Measurements from ENCODE around the gene C12orf75. TPM values are rescaled to one million over a fixed set of nuclear protein-coding genes. Genes with fewer than 3 reads are reported as not detected.
A peak's percentile ranks its signal among the peaks of the same experiment; 100 is the strongest.
"Not testable (repeated sequence)": the region's sequence is repeated elsewhere in the genome, so short reads cannot be mapped to it uniquely, and the experiment has no call there.

The C12orf75 gene
- polyA plus RNA-seq, 1 donor from 2014 or later: 38.5 TPM

- peaks cover 0 to 5% (median 2%) of the 10 kb centered on the region in 3 donors for H3K4me1 Mint-ChIP-seq
- H3K9me3 Mint-ChIP-seq: peaks cover 2 to 9% (median 4%) of the 10 kb centered on the region in 3 donors
- no peaks in the 10 kb centered on the region for H3K36me3 Mint-ChIP-seq
- no peaks in the 10 kb centered on the region for H3K27me3 Mint-ChIP-seq
- H3K27ac Mint-ChIP-seq: no peak overlapping the region
- no peak overlapping the region for H3K4me3 Mint-ChIP-seq
Observed at GRCh38 chr12:105318651-105319483, 11.6 kb upstream of the C12orf75 start.

DNA sequence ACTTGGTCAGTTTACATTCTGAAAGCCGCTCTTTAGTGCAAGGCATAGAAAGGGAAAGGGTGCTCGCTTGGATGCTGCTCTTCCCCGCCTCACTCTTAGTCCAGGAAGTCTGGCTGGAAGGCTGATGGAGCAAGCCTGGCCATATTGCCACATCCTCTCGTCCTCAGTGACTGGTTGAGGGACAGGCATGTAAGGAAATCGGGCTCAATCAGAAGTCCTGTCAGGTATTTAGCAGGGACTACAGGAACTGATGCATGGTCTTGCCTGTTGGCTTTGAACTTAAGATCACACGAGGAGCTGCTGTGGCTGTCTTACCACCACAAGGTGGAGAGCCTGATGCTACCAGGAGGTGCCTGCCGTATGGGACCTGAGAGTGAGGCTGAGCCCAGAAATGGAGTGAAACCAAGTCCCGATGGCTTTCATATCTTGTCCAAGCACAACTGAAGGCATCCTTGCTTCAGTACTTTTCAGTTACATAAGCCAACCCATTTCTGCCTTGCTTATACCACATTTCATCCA, 10.7 kb upstream of the C12orf75 start:
- Mint-ChIP-seq H3K4me3 (no peak overlapping the region), H3K36me3 (no peaks in the 10 kb centered on the region), H3K4me1 (peaks cover 0 to 5% (median 2%) of the 10 kb centered on the region in 3 donors), H3K27ac (no peak overlapping the region), H3K9me3 (peaks cover 0 to 2% (median 1%) of the 10 kb centered on the region in 3 donors), H3K27me3 (no peaks in the 10 kb centered on the region)

GRCh38 chr12:105321125-105321524, 9.4 kb upstream of the C12orf75 start:
- Mint-ChIP-seq H3K4me1 (peaks cover 0 to 2% (median 0%) of the 10 kb centered on the region in 3 donors), H3K36me3 (no peaks in the 10 kb centered on the region)

DNA sequence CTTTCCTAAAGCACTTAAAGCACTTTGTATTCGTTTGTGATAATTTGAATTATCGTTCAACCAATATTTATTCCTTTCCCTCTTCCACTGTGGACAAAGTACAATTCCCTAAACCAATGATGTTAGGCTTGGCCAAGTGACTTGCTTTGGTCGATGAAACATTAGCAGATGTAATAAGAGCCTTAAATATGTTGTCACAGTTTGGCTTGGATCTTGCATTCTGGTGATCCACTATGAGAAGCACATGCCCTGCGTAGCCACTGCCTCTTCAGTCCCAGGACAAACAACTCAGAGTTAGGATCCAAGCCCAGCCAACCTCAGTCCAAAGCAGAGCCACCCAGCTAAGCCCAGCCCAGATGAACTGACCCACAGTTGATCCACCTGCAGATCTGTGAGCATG, 8.4 kb upstream of the C12orf75 start:
- Mint-ChIP-seq H3K36me3 (no peaks in the 10 kb centered on the region), H3K27me3 (no peaks in the 10 kb centered on the region), H3K27ac (peak overlapping the region in 1 of 3 donors; percentile 8), H3K9me3 (peaks cover 0 to 2% (median 0%) of the 10 kb centered on the region in 3 donors), H3K4me3 (no peak overlapping the region), H3K4me1 (peaks cover 2 to 8% (median 5%) of the 10 kb centered on the region in 3 donors)

More at GRCh38 chr12:105321125-105321524, 9.4 kb upstream of the C12orf75 start:
- no peak overlapping the region for H3K4me3 Mint-ChIP-seq
- H3K27ac Mint-ChIP-seq: no peak overlapping the region
- H3K27me3 Mint-ChIP-seq: no peaks in the 10 kb centered on the region
- peaks cover 0 to 2% (median 0%) of the 10 kb centered on the region in 3 donors for H3K9me3 Mint-ChIP-seq

DNA sequence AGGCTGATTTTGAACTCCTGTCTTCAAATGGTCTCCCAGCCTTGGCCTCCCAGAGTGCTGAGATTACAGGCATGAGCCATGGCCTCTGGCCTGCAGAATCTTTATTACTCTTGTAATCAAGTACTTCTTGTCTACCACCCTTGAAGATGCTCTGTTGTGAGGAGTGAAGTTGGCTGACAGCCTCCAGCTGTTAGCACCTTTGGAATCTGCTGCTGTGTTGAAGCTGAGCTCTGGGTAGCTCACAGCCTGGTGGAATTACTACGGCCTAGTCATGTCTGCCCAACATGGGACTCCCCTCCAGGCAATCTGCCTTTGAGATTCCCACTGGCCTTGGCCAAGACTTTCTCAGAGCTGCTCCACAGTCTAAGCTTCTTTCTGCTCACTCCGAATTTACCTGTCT, 5.8 kb upstream of the C12orf75 start:
- Mint-ChIP-seq H3K9me3 (peaks cover 0 to 2% (median 0%) of the 10 kb centered on the region in 3 donors), H3K4me3 (no peak overlapping the region), H3K4me1 (peaks cover 13 to 21% (median 15%) of the 10 kb centered on the region in 3 donors), H3K27me3 (no peaks in the 10 kb centered on the region), H3K27ac (no peak overlapping the region), H3K36me3 (no peaks in the 10 kb centered on the region)

- no peaks in the 10 kb centered on the region for H3K27me3 Mint-ChIP-seq
- H3K27ac Mint-ChIP-seq: no peak overlapping the region
- H3K9me3 Mint-ChIP-seq: peaks cover 0 to 2% (median 0%) of the 10 kb centered on the region in 3 donors
- H3K4me1 Mint-ChIP-seq: peaks cover 17 to 25% (median 18%) of the 10 kb centered on the region in 3 donors
- H3K36me3 Mint-ChIP-seq: no peaks in the 10 kb centered on the region
- H3K4me3 Mint-ChIP-seq: no peak overlapping the region
Observed at GRCh38 chr12:105325117-105325516, 5.4 kb upstream of the C12orf75 start.

DNA sequence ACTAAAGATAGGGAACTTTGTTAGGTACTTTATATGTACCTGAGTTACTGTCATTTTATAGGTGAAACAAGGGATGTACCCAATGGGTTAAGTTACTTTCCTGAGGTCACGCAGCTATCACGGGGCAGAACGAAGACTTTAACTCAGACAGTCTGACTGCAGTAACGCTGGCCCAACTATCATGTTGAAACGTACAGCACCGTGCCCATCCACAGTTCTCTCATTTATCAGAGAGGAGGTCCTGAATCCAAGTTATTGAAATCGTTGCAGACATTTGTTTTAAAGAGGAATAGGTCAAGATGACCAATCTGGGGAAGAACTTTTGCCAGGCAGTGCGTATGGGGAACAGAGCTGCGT, 587 bp upstream of the C12orf75 start:
- no peaks in the 10 kb centered on the region for H3K36me3 Mint-ChIP-seq
- peak overlapping the region; percentile 78 to 88 (median 82) for H3K4me3 Mint-ChIP-seq
- peaks cover 0 to 2% (median 0%) of the 10 kb centered on the region in 3 donors for H3K9me3 Mint-ChIP-seq
- no peaks in the 10 kb centered on the region for H3K27me3 Mint-ChIP-seq
- peak overlapping the region; percentile 59 to 85 (median 82) for H3K27ac Mint-ChIP-seq
- H3K4me1 Mint-ChIP-seq: peaks cover 27 to 40% (median 30%) of the 10 kb centered on the region in 3 donors

DNA sequence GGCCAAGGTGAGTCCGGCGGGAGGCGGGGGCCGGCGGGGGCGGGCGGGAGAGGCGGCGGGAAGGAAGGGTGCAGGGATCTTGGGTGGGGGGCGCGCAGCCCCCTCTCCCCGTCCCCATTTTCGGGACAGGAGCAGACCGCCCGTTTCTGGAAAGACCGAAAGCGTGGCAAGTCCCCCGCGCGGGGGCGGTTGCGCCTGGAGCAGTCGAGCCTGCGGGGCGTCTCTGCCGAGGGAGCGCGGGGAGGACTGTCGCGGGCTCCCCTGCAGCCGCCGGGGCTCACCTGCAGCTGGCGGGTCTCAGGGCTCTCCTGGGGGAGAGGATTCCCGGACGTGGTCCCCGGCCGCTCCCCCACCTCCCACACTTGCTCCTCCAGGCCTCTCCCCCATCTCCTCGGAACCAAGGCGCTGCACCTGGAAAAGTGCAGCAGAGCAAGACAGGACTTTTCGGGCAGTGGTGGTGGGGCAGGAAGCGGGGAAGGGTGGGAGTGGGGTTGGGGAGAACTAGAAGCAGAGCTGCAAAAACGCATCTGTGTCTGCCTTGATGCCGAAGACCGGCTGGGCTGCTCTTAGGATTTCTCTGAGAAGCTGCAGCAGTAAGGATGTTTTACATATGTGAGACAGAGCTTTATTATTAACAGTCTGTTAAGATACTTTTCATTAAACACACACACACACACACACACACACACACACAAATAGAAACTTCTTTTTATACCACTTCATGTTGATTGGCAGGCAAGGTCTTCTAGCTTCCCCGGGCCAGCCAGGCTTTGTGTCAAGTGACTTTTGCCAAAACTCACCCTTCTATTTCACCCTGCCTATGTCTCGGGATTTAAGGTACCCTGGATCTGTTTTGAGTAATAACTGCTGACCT, 677 bp downstream of the C12orf75 start:
- H3K36me3 Mint-ChIP-seq: no peaks in the 10 kb centered on the region
- peak overlapping the region; percentile 68 to 98 (median 93) for H3K27ac Mint-ChIP-seq
- peaks cover 33 to 50% (median 34%) of the 10 kb centered on the region in 3 donors for H3K4me1 Mint-ChIP-seq
- H3K27me3 Mint-ChIP-seq: no peaks in the 10 kb centered on the region
- no peaks in the 10 kb centered on the region for H3K9me3 Mint-ChIP-seq
- H3K4me3 Mint-ChIP-seq: peak overlapping the region; percentile 87 to 97 (median 95)

- Mint-ChIP-seq H3K27ac (peak overlapping the region in 2 of 3 donors; percentile 93 to 98), H3K4me1 (peaks cover 31 to 51% (median 32%) of the 10 kb centered on the region in 3 donors), H3K4me3 (peak overlapping the region; percentile 87 to 97 (median 95)), H3K27me3 (no peaks in the 10 kb centered on the region), H3K36me3 (peaks cover 2% of the 10 kb centered on the region), H3K9me3 (no peaks in the 10 kb centered on the region)
Observed at GRCh38 chr12:105331805-105332251, 1.3 kb downstream of the C12orf75 start.

DNA sequence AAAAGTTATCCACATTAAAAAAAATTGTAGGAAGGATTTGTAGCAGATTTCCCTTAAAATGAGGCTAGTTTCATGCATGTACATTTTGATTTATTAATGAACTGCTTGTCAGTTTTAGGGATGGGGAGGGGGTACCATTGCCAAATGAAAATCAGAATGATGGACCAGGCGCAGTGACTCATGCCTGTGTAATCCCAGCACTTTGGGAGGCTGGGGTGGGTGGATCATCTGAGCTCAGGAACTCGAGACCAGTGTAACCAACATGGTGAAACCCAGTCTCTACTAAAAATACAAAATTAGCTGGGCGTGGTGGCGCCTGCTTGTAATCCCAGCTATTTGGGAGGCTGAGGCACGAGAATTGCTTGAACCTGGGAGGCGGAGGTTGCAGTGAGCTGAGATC, 1.8 kb downstream of the C12orf75 start:
- not testable (repeated sequence) for H3K36me3 Mint-ChIP-seq, H3K27me3 Mint-ChIP-seq, H3K9me3 Mint-ChIP-seq
- Mint-ChIP-seq H3K4me1 (peaks cover 27 to 49% (median 29%) of the 10 kb centered on the region in 3 donors), H3K4me3 (peak overlapping the region in 3 of 4 donors; percentile 94 to 97 (median 96)), H3K27ac (peak overlapping the region in 2 of 3 donors; percentile 93 to 98)

DNA sequence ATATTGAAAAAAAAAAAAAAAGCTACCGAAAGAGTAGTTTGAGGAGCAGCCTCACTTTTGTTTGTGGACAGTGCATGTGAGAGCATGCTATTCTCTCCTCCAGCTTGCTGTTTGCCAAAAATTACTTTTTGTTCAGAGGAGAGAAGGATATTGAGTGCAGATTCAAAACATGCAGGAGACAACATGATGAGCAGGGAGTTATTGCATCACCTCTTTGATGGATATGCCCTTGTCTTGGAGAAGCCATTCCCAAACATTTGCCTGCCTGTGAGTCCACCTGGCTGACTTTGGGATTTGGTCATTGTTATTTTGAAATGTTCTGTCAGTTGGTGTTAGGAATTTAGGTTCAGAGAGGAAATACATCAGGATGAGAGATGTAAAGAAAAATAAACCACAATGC, 2.4 kb downstream of the C12orf75 start:
- Mint-ChIP-seq H3K4me1 (peaks cover 26 to 44% (median 28%) of the 10 kb centered on the region in 3 donors), H3K27me3 (no peaks in the 10 kb centered on the region), H3K27ac (no peak overlapping the region), H3K4me3 (peak overlapping the region in 2 of 4 donors; percentile 59 to 97), H3K36me3 (peaks cover 2% of the 10 kb centered on the region), H3K9me3 (no peaks in the 10 kb centered on the region)

GRCh38 chr12:105334001-105334400, 3.5 kb downstream of the C12orf75 start:
- H3K4me1 Mint-ChIP-seq: peaks cover 20 to 34% (median 21%) of the 10 kb centered on the region in 3 donors

DNA sequence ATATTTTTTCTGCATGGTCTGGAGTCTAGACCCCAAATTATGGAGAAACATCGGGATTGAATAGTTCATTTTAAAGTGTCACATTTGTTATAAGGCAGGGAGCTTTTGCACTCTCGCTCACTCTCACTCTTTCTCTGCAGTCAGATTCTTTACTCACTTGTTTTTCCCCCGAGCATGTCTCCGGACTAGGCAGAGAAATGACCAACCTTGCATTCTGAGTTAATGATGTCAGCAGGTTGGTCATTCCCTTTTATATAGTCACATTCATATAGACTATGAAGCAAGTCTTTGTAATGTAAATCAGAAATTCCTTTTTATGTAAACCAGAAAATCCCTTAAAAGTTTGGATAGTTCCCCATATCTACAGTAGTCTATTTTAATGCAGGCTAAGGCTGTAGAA, 4.1 kb downstream of the C12orf75 start:
- Mint-ChIP-seq H3K36me3 (peaks cover 6% of the 10 kb centered on the region), H3K4me1 (peaks cover 20 to 34% (median 21%) of the 10 kb centered on the region in 3 donors), H3K27ac (no peak overlapping the region), H3K9me3 (no peaks in the 10 kb centered on the region), H3K27me3 (no peaks in the 10 kb centered on the region), H3K4me3 (peak overlapping the region in 1 of 4 donors; percentile 27)

More at GRCh38 chr12:105334001-105334400, 3.5 kb downstream of the C12orf75 start:
- H3K9me3 Mint-ChIP-seq: no peaks in the 10 kb centered on the region
- H3K36me3 Mint-ChIP-seq: peaks cover 4% of the 10 kb centered on the region
- H3K27ac Mint-ChIP-seq: no peak overlapping the region
- peak overlapping the region in 1 of 4 donors; percentile 24 for H3K4me3 Mint-ChIP-seq
- no peaks in the 10 kb centered on the region for H3K27me3 Mint-ChIP-seq

DNA sequence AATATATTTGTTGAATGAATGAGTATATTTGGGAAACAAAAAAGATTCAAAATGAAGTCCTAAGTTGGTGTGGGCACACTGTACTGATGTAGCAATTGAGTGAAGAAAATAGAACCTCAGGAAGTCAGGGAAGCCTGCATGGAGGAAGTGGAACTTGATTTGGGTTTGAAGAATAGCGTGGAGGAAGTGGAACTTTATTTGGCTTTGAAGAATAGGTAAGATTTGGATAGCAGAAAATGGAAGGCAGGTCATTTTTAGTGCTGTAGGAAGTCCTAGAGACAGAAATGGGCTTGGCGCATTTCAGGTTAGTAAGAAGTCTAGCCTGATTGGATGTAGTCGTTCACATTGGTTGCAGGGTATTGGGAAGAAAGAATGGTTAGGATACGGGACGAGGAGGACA, 5.4 kb downstream of the C12orf75 start:
- no peak overlapping the region for H3K4me3 Mint-ChIP-seq
- peaks cover 6% of the 10 kb centered on the region for H3K36me3 Mint-ChIP-seq
- H3K4me1 Mint-ChIP-seq: peaks cover 16 to 28% (median 18%) of the 10 kb centered on the region in 3 donors
- H3K27me3 Mint-ChIP-seq: no peaks in the 10 kb centered on the region
- H3K27ac Mint-ChIP-seq: no peak overlapping the region
- H3K9me3 Mint-ChIP-seq: peaks cover 3 to 6% (median 6%) of the 10 kb centered on the region in 3 donors

All from IgD-negative memory B cell (primary cell).